HG02938 (cell line): Measurements from ENCODE around the gene ITPR2.
"Not testable (repeated sequence)": the region's sequence is repeated elsewhere in the genome, so short reads cannot be mapped to it uniquely, and the experiment has no call there.

Experiments
- ATAC-seq: cut with Tn5 transposase; IDR thresholded peaks from one replicate; pipeline ENCODE4 v1.9.1; 2021; ENCODE audit warnings: mild to moderate bottlenecking, moderate library complexity; ENCODE audit not compliant: unreplicated experiment

Gene ITPR2

GRCh38 chr12:26851031-26851809 is 18.2 kb upstream of the ITPR2 start:
- no peak for ATAC-seq

DNA sequence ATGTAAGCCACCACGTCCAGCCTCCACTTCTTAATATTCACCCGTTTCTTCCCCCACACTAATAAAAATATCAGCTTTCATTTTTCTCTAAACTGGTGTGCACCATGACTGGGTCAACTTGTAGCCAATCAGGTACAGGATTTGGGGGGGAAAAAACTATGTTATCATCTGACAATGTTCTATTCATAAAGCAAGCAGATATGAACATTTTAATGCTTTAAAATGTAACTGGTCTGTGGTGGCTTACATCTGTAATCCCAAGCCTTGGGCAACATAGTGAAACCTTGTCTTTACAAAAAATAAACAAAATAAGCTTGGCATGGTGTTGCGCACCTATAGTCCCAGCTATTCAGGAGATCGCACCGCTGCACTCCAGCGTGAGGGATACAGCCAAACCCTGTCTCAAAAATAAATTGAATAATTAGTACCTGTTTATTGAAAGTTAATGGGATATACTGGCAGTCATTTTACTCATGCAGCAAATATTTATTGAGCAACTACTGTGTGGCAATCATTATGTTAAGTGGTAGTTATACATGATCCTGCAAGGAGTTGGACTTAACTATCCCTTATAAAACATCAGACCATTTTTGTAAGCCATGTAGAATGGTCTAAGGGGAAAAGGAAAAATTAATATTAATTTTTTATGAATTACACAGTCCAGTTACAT is 15.3 kb upstream of the ITPR2 start:
- ATAC-seq: no peak

- ATAC-seq: no peak
Observed at GRCh38 chr12:26847431-26847830, 14.4 kb upstream of the ITPR2 start.

GRCh38 chr12:26846416-26846815 is 13.4 kb upstream of the ITPR2 start:
- ATAC-seq: no peak

GRCh38 chr12:26845984-26846383 is 13.0 kb upstream of the ITPR2 start:
- ATAC-seq: no peak

GRCh38 chr12:26845057-26845666 is 12.2 kb upstream of the ITPR2 start:
- ATAC-seq: no peak

DNA sequence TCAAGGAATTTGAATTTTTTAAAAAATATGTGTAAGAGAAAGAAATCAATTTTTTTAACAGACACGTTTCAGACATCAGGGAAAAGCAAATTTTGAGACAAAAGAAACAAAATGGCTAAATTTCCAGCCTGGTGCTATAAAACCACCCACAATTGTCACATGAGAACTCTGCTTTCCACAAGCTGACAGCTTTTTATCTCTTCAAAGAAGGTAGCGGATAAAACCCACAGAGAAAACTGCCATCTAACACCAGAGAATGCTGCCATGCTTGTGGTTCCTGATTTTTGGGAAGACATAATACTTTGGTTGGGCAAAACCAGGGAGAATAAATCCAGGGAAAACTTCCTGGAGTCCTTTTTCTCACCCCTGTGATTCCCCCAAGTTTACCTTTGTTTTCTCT is 10.3 kb upstream of the ITPR2 start:
- ATAC-seq: no peak

GRCh38 chr12:26841085-26841484 is 8.1 kb upstream of the ITPR2 start:
- no peak for ATAC-seq

DNA sequence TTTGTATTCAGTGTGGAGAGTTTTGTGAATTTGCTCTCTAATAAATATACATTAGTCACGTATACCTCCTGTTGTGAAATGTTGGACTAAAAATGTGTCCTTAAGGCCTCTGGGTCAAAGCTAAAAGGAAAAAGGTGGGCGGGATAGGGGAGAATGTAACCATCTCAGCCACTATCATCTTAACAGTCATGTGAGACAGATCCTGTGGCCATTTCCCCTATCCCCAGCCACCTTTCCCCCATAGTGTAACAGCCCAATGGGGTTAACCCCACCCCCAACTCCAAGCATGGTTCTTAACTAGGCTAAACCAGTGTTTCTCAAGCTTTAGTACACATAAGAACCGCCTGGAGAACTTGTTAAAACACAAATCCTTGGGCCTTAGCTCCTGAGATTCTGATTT is 6.5 kb upstream of the ITPR2 start:
- ATAC-seq: no peak

DNA sequence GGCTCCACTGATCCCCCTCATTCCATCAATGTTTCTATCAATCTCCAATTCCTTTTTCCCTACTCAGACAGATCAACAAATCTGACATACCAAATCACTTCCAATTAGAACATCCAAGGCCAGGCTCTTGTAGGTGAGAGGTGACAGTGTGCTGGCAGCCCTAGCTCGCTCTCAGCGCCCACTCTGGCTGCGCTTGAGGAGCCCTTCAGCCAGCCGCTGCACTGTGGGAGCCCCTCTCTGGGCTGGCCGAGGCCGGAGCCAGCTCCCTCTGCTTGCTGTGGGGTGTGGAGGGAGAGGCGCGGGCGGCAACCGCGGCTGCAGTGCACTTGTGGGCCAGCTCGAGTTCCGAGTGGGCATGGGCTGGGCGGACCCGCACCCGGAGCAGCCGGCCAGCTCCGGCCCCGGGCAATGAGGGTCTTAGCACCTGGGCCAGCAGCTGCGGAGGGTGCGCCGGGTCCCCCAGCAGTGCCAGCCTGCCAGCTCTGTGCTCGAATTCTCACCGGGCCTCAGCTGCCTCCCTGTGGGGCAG is 6.0 kb upstream of the ITPR2 start:
- ATAC-seq: no peak

- no peak for ATAC-seq
Observed at GRCh38 chr12:26836201-26836600, 3.2 kb upstream of the ITPR2 start.

DNA sequence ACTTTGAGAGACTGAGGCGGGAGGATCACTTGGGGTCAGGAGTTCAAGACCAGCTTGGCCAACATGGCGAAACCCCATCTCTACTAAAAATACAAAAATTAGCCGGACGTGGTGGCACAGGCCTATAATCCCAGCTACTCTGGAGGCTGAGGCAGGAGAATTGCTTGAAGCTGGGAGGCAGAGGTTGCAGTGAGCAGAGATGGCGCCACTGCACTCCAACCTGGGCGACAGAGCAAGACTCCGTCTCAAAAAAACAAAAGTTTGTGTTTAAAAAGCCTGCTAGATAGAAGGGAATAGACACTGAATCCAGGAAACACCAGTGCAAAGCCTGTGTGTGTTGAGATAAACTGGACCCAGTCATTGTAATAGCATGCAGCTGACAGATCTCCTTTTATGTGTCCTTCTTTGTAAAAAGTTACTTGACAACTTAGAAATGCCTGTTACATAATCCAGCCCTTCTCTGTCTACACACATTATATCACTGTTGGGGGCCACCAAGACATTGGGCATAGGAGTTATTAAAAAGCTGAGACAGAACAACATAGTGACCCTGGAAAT is 1.6 kb upstream of the ITPR2 start:
- ATAC-seq: not testable (repeated sequence)

DNA sequence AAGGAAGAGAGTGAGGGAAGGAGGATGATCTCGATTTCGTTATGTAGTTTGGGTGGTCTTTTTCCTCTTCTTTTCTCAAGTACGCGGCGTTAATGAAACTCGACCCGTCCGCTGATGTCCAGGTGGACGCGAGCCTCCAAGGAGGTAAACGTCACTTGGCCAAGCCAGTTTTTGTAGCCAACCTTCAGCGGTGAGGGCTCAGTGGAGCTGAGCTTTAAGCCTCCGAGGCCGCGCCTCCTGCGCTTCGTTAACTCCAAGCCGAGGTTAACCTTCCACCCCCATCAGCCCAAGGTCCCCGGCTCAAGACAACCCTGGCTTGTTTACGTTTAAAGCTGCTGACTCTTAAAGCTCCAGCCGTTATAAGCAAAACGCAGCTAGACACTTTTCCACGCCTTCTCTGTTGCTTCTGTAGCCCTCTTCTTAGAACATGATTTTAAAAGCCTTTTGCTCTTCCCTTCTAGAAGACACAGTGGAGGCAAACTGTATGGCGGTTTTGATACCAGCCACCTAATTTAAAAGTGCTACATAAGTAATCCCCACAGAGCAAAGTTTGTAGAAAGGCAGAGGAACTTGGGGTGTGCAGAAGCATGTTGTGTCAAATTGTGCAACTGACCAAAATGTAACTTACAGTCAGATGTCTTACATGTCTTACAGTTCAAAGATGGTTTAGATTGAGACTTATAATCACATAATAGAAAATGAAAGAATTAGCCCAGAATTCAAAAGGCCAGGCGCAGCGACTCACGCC is 923 bp upstream of the ITPR2 start:
- ATAC-seq: peak; percentile 33

GRCh38 chr12:26831951-26832821 is 808 bp downstream of the ITPR2 start:
- ATAC-seq: peak; percentile 47

DNA sequence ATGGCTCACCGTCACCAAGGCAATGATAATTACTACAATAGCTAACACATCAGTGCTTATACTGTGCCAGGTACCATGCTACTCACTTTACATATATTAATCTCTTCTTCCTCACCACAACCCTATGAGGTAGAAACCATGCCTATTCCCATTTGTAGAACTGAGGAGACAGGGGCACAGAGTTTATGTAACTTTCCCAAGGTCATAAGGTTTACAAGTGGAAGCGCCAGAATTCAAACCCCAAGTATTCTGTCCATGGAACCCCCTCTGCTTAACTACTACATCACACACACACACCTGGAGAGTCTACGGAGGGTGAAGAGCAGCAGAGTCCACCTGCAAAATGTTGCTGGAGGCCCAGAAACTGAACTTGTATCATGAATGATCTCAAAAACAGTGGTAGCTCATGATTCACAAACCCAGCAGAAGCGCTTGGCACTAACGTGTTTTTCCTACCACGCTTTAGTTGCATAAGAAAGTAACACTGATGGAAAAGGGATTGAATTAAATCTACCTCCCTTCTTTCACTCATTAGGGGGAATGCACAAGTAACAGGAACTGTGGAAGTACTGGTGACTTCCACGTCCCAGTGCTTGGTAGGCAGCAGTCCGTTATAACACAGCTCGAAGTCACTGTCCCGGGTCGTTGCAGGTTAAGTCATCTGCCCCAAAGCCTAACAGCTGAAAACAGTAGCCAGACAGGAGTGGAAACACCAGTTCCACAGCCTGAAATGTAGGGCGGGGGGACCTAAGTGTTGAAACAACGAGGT is 2.0 kb downstream of the ITPR2 start:
- ATAC-seq: no peak

GRCh38 chr12:26830363-26830762 is 2.6 kb downstream of the ITPR2 start:
- no peak for ATAC-seq

DNA sequence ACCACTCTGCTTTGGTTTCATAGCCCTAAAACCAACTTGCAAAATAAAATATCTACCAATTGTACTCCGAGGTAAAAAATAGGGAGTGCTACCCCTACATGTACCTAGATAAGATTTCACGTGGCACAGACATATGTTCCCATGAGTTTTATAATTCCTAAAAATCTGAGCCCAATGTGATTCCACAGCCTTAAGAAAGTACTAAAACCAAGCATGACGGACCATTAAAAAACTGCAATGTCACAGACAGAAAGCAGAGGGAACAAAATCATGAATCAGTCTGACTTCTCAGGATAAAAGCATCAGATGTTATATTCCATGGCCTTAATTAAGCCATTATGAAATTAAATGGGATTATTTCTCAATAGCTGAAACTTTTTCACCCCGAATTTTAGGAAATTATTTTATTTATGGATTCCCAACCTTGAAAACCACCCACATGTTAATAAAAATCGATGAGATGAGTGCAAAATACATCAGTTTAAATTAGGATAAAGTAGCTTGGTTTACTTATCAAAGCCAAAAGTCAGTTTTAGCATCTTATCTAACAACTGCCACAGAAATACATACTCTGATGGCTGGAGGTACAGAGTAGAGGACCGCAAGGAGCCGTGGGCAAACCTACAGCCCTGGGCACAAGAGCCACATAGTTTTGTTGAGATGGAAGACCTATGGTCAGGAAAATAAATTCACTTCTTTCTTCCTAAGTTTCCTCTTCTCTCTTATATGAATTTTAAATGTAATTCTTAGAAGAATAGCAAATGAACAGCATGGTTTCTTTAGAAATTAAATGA is 4.5 kb downstream of the ITPR2 start:
- no peak for ATAC-seq

DNA sequence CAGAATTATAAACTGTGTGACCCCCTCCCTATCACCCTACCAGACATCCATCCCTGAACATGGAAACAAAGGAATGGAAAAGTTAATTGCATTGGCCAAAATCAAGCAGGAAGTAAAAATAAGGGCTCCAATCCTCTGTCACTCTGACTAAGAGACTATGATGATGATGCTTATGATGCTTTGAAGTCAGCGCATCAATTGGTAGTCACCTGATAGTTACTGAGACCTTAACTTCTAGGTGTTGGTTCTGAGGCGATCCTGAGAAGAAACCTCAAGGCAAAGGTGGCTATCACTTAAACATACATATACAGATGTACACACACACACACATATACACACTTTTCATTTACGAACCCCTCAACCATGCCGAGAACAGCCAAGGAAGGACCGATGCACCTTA is 6.6 kb downstream of the ITPR2 start:
- ATAC-seq: no peak
